Amniotic stem cell (primary cell): ENCODE results near the gene GNAT3.

ENCODE experiments used
- DNase-seq: peaks from one replicate; lab custom pipeline; 2025; lab: John Stamatoyannopoulos, UW

Gene GNAT3

GRCh38 chr7:80463272-80463920 lies 48.5 kb downstream of the GNAT3 start:
- no peak for DNase-seq

GRCh38 chr7:80460857-80461256 lies 51.0 kb downstream of the GNAT3 start:
- no peak for DNase-seq

GRCh38 chr7:80459776-80460510 lies 51.9 kb downstream of the GNAT3 start:
- no peak for DNase-seq

- DNase-seq: no peak
Observed at GRCh38 chr7:80458822-80459725, 52.8 kb downstream of the GNAT3 start.

- DNase-seq: no peak
Observed at GRCh38 chr7:80453699-80454340, 58.0 kb downstream of the GNAT3 start.

- DNase-seq: no peak
Observed at GRCh38 chr7:80450621-80451308, 61.1 kb downstream of the GNAT3 start.

- no peak for DNase-seq
Observed at GRCh38 chr7:80449836-80450235, 62.0 kb downstream of the GNAT3 start.

GRCh38 chr7:80445351-80445750 lies 66.5 kb downstream of the GNAT3 start:
- DNase-seq: no peak

- no peak for DNase-seq
Observed at GRCh38 chr7:80444811-80445210, 67.1 kb downstream of the GNAT3 start.

- no peak for DNase-seq
Observed at GRCh38 chr7:80443325-80443724, 68.5 kb downstream of the GNAT3 start.

- no peak for DNase-seq
Observed at GRCh38 chr7:80440883-80441282, 71.0 kb downstream of the GNAT3 start.

GRCh38 chr7:80439894-80440821 lies 71.7 kb downstream of the GNAT3 start:
- no peak for DNase-seq

- DNase-seq: no peak
Observed at GRCh38 chr7:80435521-80435920, 76.3 kb downstream of the GNAT3 start.

- DNase-seq: no peak
Observed at GRCh38 chr7:80434047-80434446, 77.8 kb downstream of the GNAT3 start.

- DNase-seq: no peak
Observed at GRCh38 chr7:80432166-80432565, 79.7 kb downstream of the GNAT3 start.

- no peak for DNase-seq
Observed at GRCh38 chr7:80429181-80429580, 82.7 kb downstream of the GNAT3 start.

GRCh38 chr7:80428161-80429054 lies 83.5 kb downstream of the GNAT3 start:
- no peak for DNase-seq

- DNase-seq: no peak
Observed at GRCh38 chr7:80427218-80427617, 84.6 kb downstream of the GNAT3 start.

GRCh38 chr7:80420876-80421275 lies 91.0 kb downstream of the GNAT3 start:
- no peak for DNase-seq
